H1 (cell line): Measurements from ENCODE around the gene ELOVL3. TPM values are rescaled to one million over a fixed set of nuclear protein-coding genes. Genes with fewer than 3 reads are reported as not detected.

Source experiments
- ASH2L ChIP-seq: fragments of 200-600, 300-600 bp; sonication (generic); IDR thresholded peaks from one replicate; pipeline ENCODE4 v1.7.1; 2017; ENCODE audit warnings: low read length
- BACH1 ChIP-seq: IDR thresholded peaks from 2 replicates; pipeline ENCODE4 v1.6.1; 2012; ENCODE audit warnings: low read length, improper control_type of control experiment
- BRCA1 ChIP-seq: IDR thresholded peaks from 2 replicates; pipeline ENCODE4 v1.6.1; 2012; ENCODE audit warnings: low read depth, low read length, improper control_type of control experiment
- EP300 ChIP-seq, 2 experiments: IDR thresholded peaks; 1 replicate in 1 of 2; 2 replicates in 1 of 2; pipeline ENCODE4 v1.6.1; 2011 to 2012; ENCODE audit warnings: low read depth in 2 of 2, low read length in 2 of 2, mild to moderate bottlenecking in 2 of 2, borderline replicate concordance in 1 of 2, inconsistent platforms in 1 of 2, moderate library complexity in 1 of 2
- HDAC2 ChIP-seq, 2 experiments: fragments of 300-600 bp in 1 of 2; sonication (generic) in 1 of 2; IDR thresholded peaks; 2 replicates each; pipeline ENCODE4 v1.6.1; 2011 to 2012; ENCODE audit warnings: low read depth in 2 of 2, low read length in 2 of 2, mild to moderate bottlenecking in 2 of 2, moderate library complexity in 2 of 2, borderline replicate concordance in 1 of 2, inconsistent platforms in 1 of 2
- KDM4A ChIP-seq: IDR thresholded peaks from one replicate; pipeline ENCODE4 v1.7.1; 2012; ENCODE audit warnings: low read depth, mild to moderate bottlenecking, moderate library complexity, low read length, inconsistent platforms; ENCODE audit not compliant: severe bottlenecking
- PHF8 ChIP-seq: fragments of 200-600 bp; sonication (generic); conservative IDR thresholded peaks from 2 replicates; pipeline ENCODE4 v1.7.1; 2012; ENCODE audit warnings: low read depth, mild to moderate bottlenecking, inconsistent platforms, low read length, moderate library complexity
- POLR2A ChIP-seq, 2 experiments: IDR thresholded peaks; 1 replicate in 1 of 2; 2 replicates in 1 of 2; pipeline ENCODE4 v1.6.1; 2011; ENCODE audit warnings: low read depth in 2 of 2, low read length in 2 of 2, mild to moderate bottlenecking in 2 of 2; ENCODE audit errors: control extremely low read depth in 1 of 2
- RBBP5 ChIP-seq: IDR thresholded peaks from 2 replicates; pipeline ENCODE4 v1.7.1; 2012; ENCODE audit warnings: low read depth, mild to moderate bottlenecking, inconsistent platforms, low read length, moderate library complexity, borderline replicate concordance
- RFX5 ChIP-seq: IDR thresholded peaks from 2 replicates; pipeline ENCODE4 v1.6.1; 2011; ENCODE audit warnings: low read depth, low read length, improper control_type of control experiment, borderline replicate concordance
- RXRA ChIP-seq: IDR thresholded peaks from 2 replicates; pipeline ENCODE4 v1.6.1; 2011; ENCODE audit warnings: low read depth, mild to moderate bottlenecking, low read length, moderate library complexity; ENCODE audit not compliant: insufficient read depth
- SAP30 ChIP-seq: fragments of 300-600 bp; sonication (generic); IDR thresholded peaks from 2 replicates; pipeline ENCODE4 v1.7.1; 2012; ENCODE audit warnings: low read length, moderate library complexity, mild to moderate bottlenecking, inconsistent platforms; ENCODE audit not compliant: insufficient read depth, insufficient replicate concordance
- SIX5 ChIP-seq: IDR thresholded peaks from 2 replicates; pipeline ENCODE4 v1.6.1; 2011; ENCODE audit warnings: mild to moderate bottlenecking, low read depth, low read length
- SP1 ChIP-seq: IDR thresholded peaks from 2 replicates; pipeline ENCODE4 v1.6.1; 2011; ENCODE audit warnings: low read depth, low read length
- SUZ12 ChIP-seq: fragments of 200-600 bp; sonication (generic); IDR thresholded peaks from 2 replicates; pipeline ENCODE4 v1.6.1; 2012; ENCODE audit warnings: mild to moderate bottlenecking, inconsistent platforms, low read length, moderate library complexity, mixed read lengths
- TBP ChIP-seq: IDR thresholded peaks from 2 replicates; pipeline ENCODE4 v1.6.1; 2011; ENCODE audit warnings: low read depth, low read length, improper control_type of control experiment
- YY1 ChIP-seq: IDR thresholded peaks from 2 replicates; pipeline ENCODE4 v1.6.1; 2011; ENCODE audit warnings: low read depth, mild to moderate bottlenecking, low read length
- polyA plus RNA-seq, 7 experiments: library from polyadenylated mRNA; depleted of rRNA in 3 of 7; stranded (reverse) in 5 of 7; unstranded in 2 of 7; fragments of >200 nt in 5 of 7; fragments of 200-250 nt in 2 of 7; gene quantifications; 1 replicate in 5 of 7; 2 replicates in 1 of 7; 4 replicates in 1 of 7; pipeline versions ENCODE4 v1.2.1 to v1.2.3, GENCODE V29; 2011 to 2013; ENCODE audit warnings: missing spikeins in 2 of 7, mixed read lengths in 2 of 7
- total RNA-seq: library from RNA; stranded (reverse); fragmentation: NEBNext Ultra II Directional; extraction: Animal tissue kit (Norgen Biotek cat#: 25700); gene quantifications from 2 replicates; pipeline ENCODE4 v1.2.1, GENCODE V29; 2021
- TF ChIP-seq, protein P1 (sequence below): IDR thresholded peaks from 2 replicates; pipeline ENCODE4 v1.6.1; 2012; ENCODE audit warnings: inconsistent platforms

ELOVL3 gene
- total and polyA plus RNA-seq, 2 of the 8 experiments (the other 6 are each of a cell fraction or from before 2014, with no cell fraction given), result 0.27 TPM; not detected in 1

DNA sequence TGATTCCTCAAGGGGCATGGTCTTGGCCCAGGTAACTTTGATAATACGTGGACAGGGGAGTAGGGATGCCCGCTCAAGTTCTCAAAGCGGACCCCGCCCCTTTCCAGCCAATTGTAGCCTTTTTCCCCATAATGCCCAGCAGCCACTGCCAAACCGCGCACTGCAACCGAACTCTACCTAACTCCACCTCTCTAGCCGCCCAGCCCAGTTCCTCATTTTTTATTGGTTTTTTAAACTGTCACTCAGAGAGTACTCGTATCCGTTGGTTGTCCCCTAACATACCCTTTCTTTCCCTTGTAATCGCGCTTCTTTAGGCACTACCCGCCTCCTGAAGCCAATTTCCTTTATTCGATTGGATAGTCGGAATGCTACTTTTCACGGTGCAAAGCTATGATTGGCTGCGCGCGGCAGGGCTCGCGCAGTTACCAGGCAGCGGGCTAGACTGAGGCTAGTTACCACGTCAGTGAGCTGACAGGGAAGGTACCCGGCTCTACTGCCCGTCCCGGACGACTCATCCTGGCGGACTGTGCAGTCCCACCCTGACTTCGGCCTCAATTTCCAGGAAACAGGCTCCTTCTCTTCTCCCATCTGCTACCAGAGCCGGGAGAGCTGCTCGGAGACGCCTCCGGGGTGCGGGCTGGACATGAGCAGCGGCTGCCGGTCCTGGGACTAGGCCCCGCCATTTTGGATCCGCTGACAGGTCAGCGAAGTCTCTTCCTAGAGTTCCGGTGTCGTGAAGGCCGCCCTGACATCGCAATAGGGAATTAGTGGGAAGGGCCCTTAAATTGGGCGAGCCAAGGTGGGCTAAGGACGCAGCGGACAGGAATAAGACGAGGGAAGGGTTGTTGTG lies 19.2 kb downstream of the ELOVL3 start, which contains the start of gene GBF1 (continued):
- TF ChIP-seq PHF8 (peak; percentile 88), KDM4A (peak; percentile 94), POLR2A (IDR thresholded peaks at IDR 0.05; ENCODE audit: control extremely low read depth in 1 of 2, low read depth in 2 of 2, low read length in 2 of 2) (peak in 1 of 2 experiments; percentile 78; a peak in 2 of 3 replicates), BACH1 (no peak), YY1 (peak; percentile 95), HDAC2 (IDR thresholded peaks at IDR 0.05; ENCODE audit: borderline replicate concordance in 1 of 2, low read depth in 2 of 2, low read length in 2 of 2) (peak in 1 of 2 experiments; percentile 99; a peak in 2 of 4 replicates), SUZ12 (no peak), EP300 (IDR thresholded peaks at IDR 0.05; ENCODE audit: borderline replicate concordance in 1 of 2, low read depth in 2 of 2, low read length in 2 of 2) (no peak), RFX5 (peak; percentile 71), TBP (peak; percentile 89), SAP30 (peak; percentile 98), BRCA1 (0 out of 2 replicates have a peak, but pooled peaks have one; percentile 5), RXRA (no peak), SP1 (peak; percentile 98), ASH2L (peak; percentile 85), SIX5 (no peak), RBBP5 (peak; percentile 64; the same call in 1 of the 2 replicates)
- TF ChIP-seq, protein P1, sequence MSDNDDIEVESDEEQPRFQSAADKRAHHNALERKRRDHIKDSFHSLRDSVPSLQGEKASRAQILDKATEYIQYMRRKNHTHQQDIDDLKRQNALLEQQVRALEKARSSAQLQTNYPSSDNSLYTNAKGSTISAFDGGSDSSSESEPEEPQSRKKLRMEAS, result no peak
